Epidermal melanocyte (primary cell): ENCODE data around the gene COQ10B.
A peak's percentile ranks its signal among the peaks of the same experiment; 100 is the strongest.
"Not testable (repeated sequence)": the region's sequence is repeated elsewhere in the genome, so short reads cannot be mapped to it uniquely, and the experiment has no call there.

Experiments used
- DNase-seq: peaks from one replicate; pipeline ENCODE4 v3.0.0; 2011; ENCODE audit warnings: low spot score; ENCODE audit not compliant: insufficient read length

COQ10B gene

DNA sequence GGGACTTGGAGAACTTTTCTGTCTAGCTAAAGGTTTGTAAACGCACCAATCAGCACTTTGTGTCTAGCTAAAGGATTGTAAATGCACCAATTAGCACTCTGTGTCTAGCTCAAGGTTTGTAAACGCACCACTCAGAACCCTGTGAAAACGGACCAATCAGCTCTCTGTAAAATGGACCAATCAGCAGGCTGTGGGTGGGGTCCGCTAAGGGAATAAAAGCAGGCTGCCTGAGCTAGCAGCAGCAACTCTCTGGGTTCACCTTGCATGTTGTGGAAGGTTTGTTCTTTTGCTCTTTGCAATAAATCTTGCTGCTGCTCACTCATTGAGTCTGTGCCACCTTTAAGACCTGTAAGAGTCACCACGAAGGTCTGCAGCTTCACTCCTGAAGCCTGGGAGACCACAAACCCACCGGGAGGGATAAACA is 2.4 kb upstream of the COQ10B start:
- DNase-seq = not testable (repeated sequence)

DNA sequence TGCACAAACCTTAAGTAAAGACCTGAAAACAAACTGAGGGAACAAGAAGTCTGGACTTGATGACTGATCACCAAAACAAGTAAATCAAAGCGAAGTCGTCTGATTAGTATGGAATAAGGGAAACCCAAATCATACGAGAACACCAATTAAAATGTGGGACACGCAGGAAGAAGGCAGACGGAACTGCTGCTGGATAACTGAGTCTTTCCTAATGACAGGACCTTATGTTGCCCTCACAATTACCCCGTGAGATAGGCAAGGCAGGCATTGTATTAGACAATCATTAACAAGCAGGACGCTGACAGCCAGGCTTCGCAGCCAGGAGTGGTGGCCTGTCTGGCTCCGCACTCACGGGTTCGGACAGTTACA is 614 bp upstream of the COQ10B start:
- no peak for DNase-seq

DNA sequence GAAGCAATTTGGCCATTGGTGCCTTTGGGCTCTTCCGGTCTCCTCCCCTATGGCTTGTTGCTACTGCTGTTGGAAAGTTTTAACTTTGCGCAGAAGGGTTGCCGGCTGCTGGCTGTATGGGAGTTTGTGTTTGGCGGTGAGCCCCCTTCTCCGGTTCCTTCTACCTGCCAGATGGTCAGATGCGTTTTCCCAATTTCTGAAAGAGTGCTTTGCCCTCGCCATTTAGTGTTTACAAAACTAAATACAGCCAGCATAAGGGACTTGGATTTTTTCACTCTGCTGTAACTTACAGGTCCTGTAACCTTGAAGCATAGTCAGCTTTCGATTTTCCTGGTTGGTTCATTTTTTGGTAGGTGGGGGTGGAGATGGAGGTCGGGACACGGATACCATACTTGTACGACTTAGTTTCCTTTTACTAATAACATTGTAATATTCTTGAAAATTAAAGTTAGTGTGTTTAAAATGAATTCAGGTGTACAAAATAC is 604 bp downstream of the COQ10B start:
- peak; percentile 51 for DNase-seq

GRCh38 chr2:197454923-197455322 is 1.6 kb downstream of the COQ10B start:
- no peak for DNase-seq

DNA sequence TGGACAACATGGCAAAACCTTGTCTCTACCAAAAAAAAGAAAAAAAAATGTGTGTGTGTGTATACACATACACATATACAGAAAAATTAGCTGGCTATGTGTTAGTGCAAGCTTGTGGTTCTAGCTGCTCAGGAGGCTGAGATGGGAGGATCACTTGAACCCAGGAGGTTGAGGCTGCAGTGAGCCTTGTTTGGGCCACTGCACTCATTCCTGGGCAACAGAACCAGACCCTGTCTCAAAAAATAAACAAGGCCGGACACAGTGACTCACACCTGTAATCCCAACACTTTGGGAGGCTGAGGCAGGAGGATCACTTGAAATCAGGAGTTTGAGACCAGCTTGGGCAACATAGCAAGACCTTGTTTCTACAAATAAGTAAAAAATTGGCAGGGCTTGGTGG is 2.1 kb downstream of the COQ10B start:
- DNase-seq = no peak

DNA sequence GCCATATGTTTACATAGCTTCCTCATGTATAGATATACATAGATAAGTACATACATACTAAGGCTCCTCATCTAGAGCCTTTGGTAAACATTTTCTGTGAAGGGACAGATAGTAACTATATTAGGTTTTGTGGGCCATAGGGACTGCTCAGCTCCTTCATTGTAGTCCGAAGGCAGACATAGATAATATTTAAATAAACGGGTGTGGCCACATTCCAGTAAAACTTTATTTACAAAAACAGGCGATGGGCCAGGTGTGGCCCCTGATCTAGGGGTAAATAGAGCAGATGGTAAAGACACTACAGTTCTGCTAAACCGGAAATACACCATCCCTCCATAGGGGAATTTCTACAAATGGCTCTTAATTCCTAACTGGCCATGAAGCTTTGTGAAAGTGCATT is 7.3 kb downstream of the COQ10B start:
- DNase-seq = no peak

DNA sequence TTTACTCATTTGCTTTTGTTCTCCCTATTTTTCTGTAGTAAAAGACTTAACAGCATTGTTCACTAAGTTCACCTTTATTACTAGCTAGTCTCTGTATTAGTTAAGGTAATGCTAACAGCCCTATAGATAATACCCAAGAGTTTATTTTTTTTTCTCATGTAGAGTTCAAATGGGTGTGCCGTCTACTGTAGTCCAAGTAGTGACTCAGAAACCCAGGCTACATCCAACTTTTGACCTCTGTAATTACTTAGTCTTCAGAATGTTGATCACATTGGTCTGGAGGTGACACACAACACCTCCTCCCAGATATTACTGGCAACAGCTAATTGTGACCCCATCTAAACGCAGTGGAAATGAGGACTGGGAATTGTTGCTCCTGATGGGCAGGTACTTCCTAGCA is 7.7 kb downstream of the COQ10B start:
- no peak for DNase-seq

DNA sequence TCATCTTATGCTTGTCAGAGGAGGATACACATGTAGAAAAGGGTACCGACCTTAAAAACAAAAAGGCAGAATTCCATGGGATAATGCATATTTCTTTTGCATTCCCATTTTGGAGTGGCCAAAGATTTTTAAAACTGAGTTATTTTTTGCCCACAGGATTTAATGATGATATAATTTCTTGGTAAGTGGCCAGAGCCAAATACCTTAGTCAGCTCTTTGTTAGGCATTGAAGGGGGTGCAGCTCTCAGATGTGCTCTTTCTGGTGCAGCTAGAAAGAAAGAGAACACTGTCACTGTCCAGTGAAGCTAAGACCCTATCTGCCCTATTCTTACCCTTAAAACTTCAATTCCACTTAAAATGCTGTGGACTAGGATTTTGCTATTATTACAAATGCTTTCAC is 10.8 kb downstream of the COQ10B start:
- DNase-seq = no peak

- DNase-seq = no peak
Observed at GRCh38 chr2:197472166-197472565, 18.8 kb downstream of the COQ10B start.

DNA sequence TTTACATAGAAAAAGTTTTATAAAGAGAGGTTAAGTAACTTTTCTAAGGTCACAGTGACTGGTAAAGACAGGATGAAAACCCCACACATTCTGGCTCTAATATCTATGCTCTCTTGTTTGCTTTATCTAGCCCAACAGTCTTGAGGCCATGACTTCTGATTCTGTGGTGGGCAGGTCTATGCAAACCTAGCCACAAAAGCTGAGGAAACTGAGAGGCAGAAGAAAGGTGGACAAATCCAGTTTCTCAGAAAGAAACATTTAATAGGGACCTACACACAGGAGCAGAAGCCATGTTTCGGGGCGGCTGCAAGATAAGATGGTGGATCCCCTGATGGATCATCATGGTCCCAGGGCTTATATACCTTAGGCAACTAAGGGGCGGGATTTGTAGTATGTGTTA is 24.4 kb downstream of the COQ10B start:
- no peak for DNase-seq

DNA sequence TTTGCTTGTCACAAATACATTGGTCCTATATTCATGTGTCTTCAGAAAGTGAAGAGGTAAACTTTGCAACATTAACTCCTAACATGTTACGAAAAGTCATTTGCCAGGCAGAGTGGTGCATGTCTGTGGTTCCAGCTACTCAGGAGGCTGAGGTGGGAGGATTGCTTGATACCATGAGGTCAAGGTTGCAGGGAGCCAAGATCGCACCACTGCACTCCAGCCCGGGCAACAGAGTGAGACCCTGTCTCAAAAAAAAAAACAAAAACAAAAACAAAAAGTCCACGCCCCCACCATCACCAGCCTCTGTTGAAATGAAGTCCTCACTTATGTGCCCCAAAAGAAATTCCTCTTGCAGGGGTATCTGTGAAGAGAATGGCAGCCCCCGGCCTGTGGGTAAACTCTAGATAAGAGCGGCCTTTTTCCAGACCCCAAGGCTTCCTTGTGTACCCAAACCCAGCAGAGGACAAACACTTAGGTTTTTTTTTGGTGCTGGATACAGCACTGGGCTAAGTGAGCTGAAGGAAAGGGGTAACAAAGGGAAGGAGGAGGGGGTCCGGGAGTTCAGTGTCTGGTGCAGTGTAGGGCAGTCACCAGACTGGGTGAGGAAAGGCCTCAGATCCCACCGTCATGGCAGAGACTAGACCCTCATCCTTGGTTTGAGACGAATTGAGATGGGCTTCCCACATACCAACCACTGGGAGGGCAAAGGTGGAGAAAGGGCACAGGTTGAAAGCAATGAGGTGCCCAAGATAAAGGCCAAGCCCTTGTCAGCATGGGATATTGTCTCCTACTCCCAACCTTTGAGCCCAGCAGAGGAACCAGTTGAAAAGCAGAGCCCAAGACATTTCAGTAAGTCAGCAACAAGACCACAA is 27.0 kb downstream of the COQ10B start:
- DNase-seq = no peak

- DNase-seq = not testable (repeated sequence)
Observed at GRCh38 chr2:197484248-197484647, 30.9 kb downstream of the COQ10B start.

- no peak for DNase-seq
Observed at GRCh38 chr2:197486175-197486574, 32.8 kb downstream of the COQ10B start.

- no peak for DNase-seq
Observed at GRCh38 chr2:197487385-197487784, 34.0 kb downstream of the COQ10B start.

- DNase-seq = no peak
Observed at GRCh38 chr2:197495433-197496134, 42.2 kb downstream of the COQ10B start.

GRCh38 chr2:197496695-197497094 is 43.3 kb downstream of the COQ10B start:
- DNase-seq = no peak

- DNase-seq = no peak
Observed at GRCh38 chr2:197497326-197497725, 44.0 kb downstream of the COQ10B start.

- no peak for DNase-seq
Observed at GRCh38 chr2:197498235-197498936, 45.0 kb downstream of the COQ10B start.

GRCh38 chr2:197498937-197499593 is 45.7 kb downstream of the COQ10B start:
- DNase-seq = no peak

DNA sequence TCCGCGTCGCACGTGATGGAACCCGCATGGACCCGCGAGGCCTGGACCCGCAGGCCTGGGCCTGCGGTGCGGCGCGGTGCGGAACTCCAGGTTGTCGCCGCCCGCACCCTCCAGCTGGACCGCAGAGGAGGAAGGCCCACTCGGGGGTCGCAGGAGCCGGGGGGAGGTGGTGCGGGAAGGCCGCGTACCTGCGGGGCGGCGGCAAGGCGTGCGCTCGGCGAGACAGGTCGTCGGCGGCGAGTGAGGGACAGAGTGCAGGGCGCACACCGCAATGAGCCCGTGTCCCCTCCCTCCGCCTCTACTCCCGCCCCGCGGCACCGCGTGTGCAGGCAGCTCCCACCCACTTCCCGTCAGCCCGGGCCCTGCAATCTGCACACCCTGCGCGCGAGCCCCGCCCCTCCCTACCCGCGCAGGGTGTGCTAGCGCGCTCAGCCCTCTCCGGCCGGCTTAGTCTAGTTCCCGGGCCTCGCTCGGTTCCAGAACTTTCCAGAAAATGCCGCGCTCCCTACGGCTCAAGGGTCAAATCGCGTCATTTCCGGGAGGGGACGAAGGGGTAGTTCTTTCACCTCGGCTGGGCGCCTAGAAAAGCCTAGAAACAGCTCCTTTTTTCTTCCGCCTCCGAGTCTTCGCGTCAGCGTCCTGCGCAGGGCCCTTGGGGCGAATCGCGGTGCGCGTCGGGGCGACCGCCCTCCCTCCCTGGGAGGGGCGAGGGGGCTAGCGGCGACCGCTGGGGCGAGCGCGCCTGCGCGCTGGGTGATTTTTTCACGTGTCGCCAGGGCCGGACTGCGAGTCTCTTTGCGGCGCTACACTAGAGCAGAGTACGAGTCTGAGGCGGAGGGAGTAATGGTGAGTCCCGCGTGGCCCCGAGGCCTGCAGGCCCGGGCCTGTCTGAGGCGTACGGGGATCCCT is 46.5 kb downstream of the COQ10B start, which contains the start of the genes HSPD1 and HSPE1:
Gene HSPD1 (minus strand): TSS at position 247 of the 909 bp plus-strand sequence. CDS start 992 bp downstream, outside the sequence.
Gene HSPE1 (plus strand): TSS at position 786 of the 909 bp plus-strand sequence. CDS start 58 bp downstream, at position 844.
- DNase-seq = peak; percentile 90
